Measurements from ENCODE around the gene TCF20. TPM values are rescaled to one million over a fixed set of nuclear protein-coding genes. Genes with fewer than 3 reads are reported as not detected.

Gene TCF20
- total RNA-seq, 1 donor from 2014 or later: 112 TPM

GRCh38 chr22:42231929-42232328, 38.5 kb downstream of the TCF20 start:
- Mint-ChIP-seq H3K27me3 (ENCODE audit: unreplicated experiment) (no peaks in the 10 kb centered on the region), H3K4me1 (ENCODE audit: low read depth, unreplicated experiment) (peaks cover 26% of the 10 kb centered on the region), H3K36me3 (ENCODE audit: unreplicated experiment) (peaks cover 5% of the 10 kb centered on the region), H3K9me3 (ENCODE audit: unreplicated experiment) (peaks cover under 1% of the 10 kb centered on the region), H3K27ac (ENCODE audit: unreplicated experiment) (no peak overlapping the region), H3K4me3 (ENCODE audit: unreplicated experiment) (no peak overlapping the region)
- TF ChIP-seq CTCF (IDR thresholded peaks at IDR 0.05; ENCODE audit: partially characterized antibody, unreplicated experiment): no peak
- DNase-seq: no peak

- Mint-ChIP-seq H3K4me3 (ENCODE audit: unreplicated experiment) (no peak overlapping the region), H3K27me3 (ENCODE audit: unreplicated experiment) (no peaks in the 10 kb centered on the region), H3K36me3 (ENCODE audit: unreplicated experiment) (peaks cover 4% of the 10 kb centered on the region)
These were observed 40.9 kb downstream of the TCF20 start for GRCh38 chr22:42229455-42230149.

GRCh38 chr22:42228483-42228882, 42.0 kb downstream of the TCF20 start:
- TF ChIP-seq CTCF (IDR thresholded peaks at IDR 0.05; ENCODE audit: partially characterized antibody, unreplicated experiment): no peak
- Mint-ChIP-seq H3K27ac (ENCODE audit: unreplicated experiment) (no peak overlapping the region), H3K36me3 (ENCODE audit: unreplicated experiment) (peaks cover 4% of the 10 kb centered on the region), H3K4me3 (ENCODE audit: unreplicated experiment) (no peak overlapping the region), H3K9me3 (ENCODE audit: unreplicated experiment) (no peaks in the 10 kb centered on the region), H3K27me3 (ENCODE audit: unreplicated experiment) (no peaks in the 10 kb centered on the region), H3K4me1 (ENCODE audit: low read depth, unreplicated experiment) (peaks cover 22% of the 10 kb centered on the region)
- no peak for DNase-seq

More at GRCh38 chr22:42229455-42230149, 40.9 kb downstream of the TCF20 start:
- DNase-seq: no peak
- Mint-ChIP-seq H3K27ac (ENCODE audit: unreplicated experiment) (no peak overlapping the region), H3K9me3 (ENCODE audit: unreplicated experiment) (no peaks in the 10 kb centered on the region), H3K4me1 (ENCODE audit: low read depth, unreplicated experiment) (peaks cover 22% of the 10 kb centered on the region)
- TF ChIP-seq CTCF (IDR thresholded peaks at IDR 0.05; ENCODE audit: partially characterized antibody, unreplicated experiment): no peak

- Mint-ChIP-seq H3K36me3 (ENCODE audit: unreplicated experiment) (peaks cover 4% of the 10 kb centered on the region), H3K9me3 (ENCODE audit: unreplicated experiment) (no peaks in the 10 kb centered on the region), H3K4me1 (ENCODE audit: low read depth, unreplicated experiment) (peaks cover 22% of the 10 kb centered on the region), H3K4me3 (ENCODE audit: unreplicated experiment) (no peak overlapping the region), H3K27ac (ENCODE audit: unreplicated experiment) (no peak overlapping the region), H3K27me3 (ENCODE audit: unreplicated experiment) (no peaks in the 10 kb centered on the region)
- no peak for TF ChIP-seq CTCF (IDR thresholded peaks at IDR 0.05; ENCODE audit: partially characterized antibody, unreplicated experiment)
- no peak for DNase-seq
These were observed 43.0 kb downstream of the TCF20 start for GRCh38 chr22:42227435-42227834.

- no peak for DNase-seq
- no peaks in the 10 kb centered on the region for H3K27me3 Mint-ChIP-seq (ENCODE audit: unreplicated experiment)
- peaks cover 25% of the 10 kb centered on the region for H3K4me1 Mint-ChIP-seq (ENCODE audit: low read depth, unreplicated experiment)
- H3K9me3 Mint-ChIP-seq (ENCODE audit: unreplicated experiment): peaks cover 2% of the 10 kb centered on the region
- TF ChIP-seq CTCF (IDR thresholded peaks at IDR 0.05; ENCODE audit: partially characterized antibody, unreplicated experiment): no peak
- H3K36me3 Mint-ChIP-seq (ENCODE audit: unreplicated experiment): peaks cover 7% of the 10 kb centered on the region
- H3K4me3 Mint-ChIP-seq (ENCODE audit: unreplicated experiment): no peak overlapping the region
- H3K27ac Mint-ChIP-seq (ENCODE audit: unreplicated experiment): no peak overlapping the region
These were observed 44.6 kb downstream of the TCF20 start for GRCh38 chr22:42225841-42226240.
